T-helper 1 cell treated with Interleukin-12 subunit alpha and Interleukin-12 subunit beta and Interleukin-4 antibody, amounts not matched to agents 30 μg/mL and 1 μg/mL, for 36 hours (primary cell): Measurements from ENCODE around the gene P3H2.

ENCODE experiments used
- H3K27ac Mint-ChIP-seq: one replicate; pipeline ENCODE4 v1.8.0; 2021; ENCODE audit warnings: mild to moderate bottlenecking, mixed read lengths
- H3K27me3 Mint-ChIP-seq: one replicate; pipeline ENCODE4 v1.8.0; 2021; ENCODE audit warnings: low read depth, mixed read lengths
- H3K36me3 Mint-ChIP-seq: one replicate; pipeline ENCODE4 v1.8.0; 2021; ENCODE audit warnings: low read depth, mixed read lengths
- H3K4me1 Mint-ChIP-seq: one replicate; pipeline ENCODE4 v1.8.0; 2021; ENCODE audit warnings: low read depth, mixed read lengths
- H3K4me3 Mint-ChIP-seq: one replicate; pipeline ENCODE4 v1.8.0; 2021; ENCODE audit warnings: mild to moderate bottlenecking, moderate library complexity, mixed read lengths
- H3K9me3 Mint-ChIP-seq: one replicate; pipeline ENCODE4 v1.8.0; 2021; ENCODE audit warnings: mixed read lengths

Gene P3H2

DNA sequence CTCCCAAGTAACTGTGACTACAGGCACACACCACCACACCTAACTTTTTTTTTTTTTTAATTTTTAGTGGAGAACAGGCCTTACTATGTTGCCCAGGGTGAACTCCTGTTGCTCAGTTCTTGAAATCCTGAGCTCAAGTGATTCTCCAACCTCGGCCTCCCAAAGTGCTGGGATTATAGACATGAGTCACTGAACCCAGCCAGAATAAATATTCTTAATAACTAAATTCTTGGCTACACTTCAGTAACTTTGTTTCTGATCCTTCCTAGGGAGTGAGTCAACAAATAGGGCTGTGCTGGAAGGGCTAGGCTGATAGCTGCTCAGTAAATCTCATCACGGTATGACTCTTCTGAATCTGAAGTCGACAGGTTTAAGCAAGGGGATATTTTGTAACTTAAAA lies 56.6 kb downstream of the P3H2 start:
- peaks cover 4% of the 10 kb centered on the region for H3K27me3 Mint-ChIP-seq
- H3K4me1 Mint-ChIP-seq: no peaks in the 10 kb centered on the region
- H3K36me3 Mint-ChIP-seq: no peaks in the 10 kb centered on the region
- H3K4me3 Mint-ChIP-seq: no peak overlapping the region
- no peak overlapping the region for H3K27ac Mint-ChIP-seq
- H3K9me3 Mint-ChIP-seq: no peaks in the 10 kb centered on the region

DNA sequence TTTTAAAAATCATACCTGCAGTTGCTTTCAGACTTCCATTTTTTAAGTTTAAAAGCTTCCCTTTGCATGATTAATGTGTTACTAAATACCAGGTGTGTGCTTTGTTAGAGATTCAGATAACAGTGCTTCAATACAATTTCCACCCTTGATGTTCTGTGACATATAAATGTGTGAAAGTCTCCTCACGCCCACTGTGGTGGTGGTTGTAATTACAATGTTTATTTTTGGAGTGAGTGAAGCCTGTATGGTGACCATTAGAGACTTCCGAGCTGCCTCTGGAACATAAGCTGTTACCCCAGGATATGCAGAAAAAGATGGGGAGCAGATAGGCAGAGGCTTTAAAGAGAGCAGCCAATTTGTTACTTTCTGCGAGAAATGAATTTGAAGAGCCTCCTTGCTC lies 57.2 kb downstream of the P3H2 start:
- Mint-ChIP-seq H3K27me3 (peaks cover 4% of the 10 kb centered on the region), H3K9me3 (no peaks in the 10 kb centered on the region), H3K27ac (no peak overlapping the region), H3K4me3 (no peak overlapping the region), H3K4me1 (no peaks in the 10 kb centered on the region), H3K36me3 (no peaks in the 10 kb centered on the region)

DNA sequence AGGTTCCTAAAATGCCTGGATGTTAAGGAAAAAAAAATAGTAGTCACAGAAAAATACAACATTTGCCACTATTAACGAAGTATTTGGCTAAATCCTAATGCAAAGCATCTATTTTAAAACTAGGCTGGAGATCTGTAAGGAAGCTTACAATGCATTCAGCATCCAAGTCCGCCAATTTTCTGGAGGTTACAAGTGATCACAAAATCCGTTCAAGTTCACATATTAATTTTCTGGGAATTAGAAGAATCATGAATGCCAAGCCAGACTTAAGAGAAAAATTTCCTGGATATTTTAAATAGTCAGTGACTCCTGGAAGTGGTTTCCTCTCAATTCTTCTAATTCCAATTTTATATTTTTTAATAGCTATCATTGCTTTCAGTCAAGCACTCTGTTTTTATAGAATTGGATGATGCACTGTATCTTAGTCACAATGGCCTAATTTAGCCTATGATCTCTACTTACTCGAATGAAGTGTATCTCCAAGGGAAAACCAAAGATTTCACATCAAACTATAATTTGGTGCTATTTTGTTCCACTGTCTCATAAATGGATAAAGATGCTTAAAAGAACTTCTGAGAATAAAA lies 60.4 kb downstream of the P3H2 start:
- H3K4me1 Mint-ChIP-seq: no peaks in the 10 kb centered on the region
- H3K36me3 Mint-ChIP-seq: no peaks in the 10 kb centered on the region
- peaks cover 4% of the 10 kb centered on the region for H3K27me3 Mint-ChIP-seq
- H3K9me3 Mint-ChIP-seq: no peaks in the 10 kb centered on the region
- no peak overlapping the region for H3K4me3 Mint-ChIP-seq
- H3K27ac Mint-ChIP-seq: no peak overlapping the region

DNA sequence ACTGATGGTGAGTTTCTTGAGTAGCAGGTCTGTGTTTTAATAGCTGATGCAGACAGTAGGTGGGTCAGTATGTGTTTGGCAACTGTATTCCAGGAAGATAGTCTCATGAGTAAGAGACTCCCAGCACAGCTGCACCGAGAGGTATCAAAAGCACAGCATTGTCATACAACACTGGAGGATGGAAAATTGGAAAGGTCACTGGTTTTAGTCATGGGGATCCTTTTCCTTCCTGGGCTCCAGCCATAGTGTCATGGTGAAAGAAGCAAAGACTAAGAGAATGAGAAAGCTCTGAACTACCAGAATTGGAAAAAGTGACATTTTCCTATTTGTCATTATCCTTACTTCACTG lies 61.5 kb downstream of the P3H2 start:
- Mint-ChIP-seq H3K9me3 (no peaks in the 10 kb centered on the region), H3K4me3 (no peak overlapping the region), H3K4me1 (no peaks in the 10 kb centered on the region), H3K36me3 (no peaks in the 10 kb centered on the region), H3K27ac (no peak overlapping the region), H3K27me3 (peaks cover 4% of the 10 kb centered on the region)

DNA sequence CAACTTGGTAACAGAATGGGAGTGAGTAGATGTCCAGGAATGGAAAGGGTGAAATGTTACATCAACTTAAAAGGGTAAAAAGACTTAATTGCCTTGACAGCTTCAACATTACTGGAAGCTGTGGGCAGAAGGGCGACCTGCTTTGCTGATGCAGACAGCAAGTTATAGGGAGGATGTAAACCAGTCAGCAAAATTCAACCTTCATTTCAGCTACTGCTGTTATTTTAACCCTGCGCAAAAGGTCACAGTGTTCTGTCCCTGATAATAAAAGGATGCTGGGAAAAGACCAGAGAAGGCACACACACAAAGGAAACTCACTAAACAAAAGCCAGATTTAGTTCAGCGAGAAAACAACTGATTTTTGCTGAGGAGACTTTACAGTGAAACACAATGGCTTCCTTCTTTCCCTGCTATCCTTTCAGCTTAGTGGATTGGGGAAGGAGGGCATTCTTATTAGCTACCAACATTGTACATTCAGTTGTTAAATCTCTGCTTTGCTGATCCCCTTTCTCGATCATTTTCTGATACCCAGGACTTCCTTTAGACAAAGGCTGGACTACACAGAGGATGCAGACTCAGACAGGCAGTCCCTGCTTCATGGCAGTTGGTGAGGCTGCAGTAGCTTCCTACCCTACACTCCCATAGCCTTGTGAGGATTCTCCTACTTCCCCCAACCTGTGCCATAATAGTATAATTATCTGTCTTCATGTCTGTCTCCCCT lies 62.0 kb downstream of the P3H2 start:
- H3K27ac Mint-ChIP-seq: no peak overlapping the region
- H3K4me1 Mint-ChIP-seq: no peaks in the 10 kb centered on the region
- no peak overlapping the region for H3K4me3 Mint-ChIP-seq
- no peaks in the 10 kb centered on the region for H3K9me3 Mint-ChIP-seq
- no peaks in the 10 kb centered on the region for H3K36me3 Mint-ChIP-seq
- peaks cover 4% of the 10 kb centered on the region for H3K27me3 Mint-ChIP-seq

DNA sequence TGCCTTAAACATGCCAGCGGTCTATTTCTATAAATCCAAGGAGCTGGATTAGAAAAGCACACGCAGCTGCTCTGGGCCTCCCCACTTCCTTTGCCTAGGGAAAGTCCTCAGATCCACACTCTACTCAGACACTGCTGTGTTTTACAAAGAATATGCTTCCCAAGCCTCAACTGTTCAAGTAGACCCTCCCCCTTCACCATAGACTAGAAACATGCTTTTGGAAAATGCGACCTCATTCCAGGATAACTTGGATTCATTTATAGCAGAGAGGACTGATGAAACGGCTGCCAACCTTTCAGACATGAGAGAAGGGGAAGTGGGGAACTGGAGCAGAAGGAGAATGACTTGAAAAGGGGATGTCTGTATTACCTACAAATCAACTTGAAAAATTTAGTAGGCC lies 64.0 kb downstream of the P3H2 start:
- Mint-ChIP-seq H3K4me3 (no peak overlapping the region), H3K4me1 (no peaks in the 10 kb centered on the region)

DNA sequence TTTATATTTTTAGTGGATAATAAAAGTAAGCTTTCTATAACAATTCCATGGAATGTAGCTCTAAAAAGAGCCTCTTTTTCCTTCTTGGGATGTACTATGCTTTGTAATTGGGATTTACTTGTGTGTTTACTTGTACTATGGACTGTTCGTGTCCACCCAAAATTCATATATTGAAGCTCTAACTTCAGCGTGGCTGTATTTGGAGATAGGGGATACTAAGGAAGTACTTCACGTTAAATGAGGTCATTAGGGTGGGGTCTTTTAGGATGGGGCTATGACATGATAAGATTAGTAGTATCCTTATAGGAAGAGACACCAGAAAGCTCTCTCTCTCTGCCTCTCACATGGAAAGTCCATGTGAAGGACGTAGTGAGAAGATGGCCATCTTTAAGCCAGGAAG lies 64.9 kb downstream of the P3H2 start:
- H3K27ac Mint-ChIP-seq: no peak overlapping the region
- H3K36me3 Mint-ChIP-seq: no peaks in the 10 kb centered on the region

More for the DNA sequence above, 64.0 kb downstream of the P3H2 start:
- Mint-ChIP-seq H3K36me3 (no peaks in the 10 kb centered on the region), H3K27me3 (peaks cover 4% of the 10 kb centered on the region), H3K27ac (no peak overlapping the region), H3K9me3 (no peaks in the 10 kb centered on the region)

DNA sequence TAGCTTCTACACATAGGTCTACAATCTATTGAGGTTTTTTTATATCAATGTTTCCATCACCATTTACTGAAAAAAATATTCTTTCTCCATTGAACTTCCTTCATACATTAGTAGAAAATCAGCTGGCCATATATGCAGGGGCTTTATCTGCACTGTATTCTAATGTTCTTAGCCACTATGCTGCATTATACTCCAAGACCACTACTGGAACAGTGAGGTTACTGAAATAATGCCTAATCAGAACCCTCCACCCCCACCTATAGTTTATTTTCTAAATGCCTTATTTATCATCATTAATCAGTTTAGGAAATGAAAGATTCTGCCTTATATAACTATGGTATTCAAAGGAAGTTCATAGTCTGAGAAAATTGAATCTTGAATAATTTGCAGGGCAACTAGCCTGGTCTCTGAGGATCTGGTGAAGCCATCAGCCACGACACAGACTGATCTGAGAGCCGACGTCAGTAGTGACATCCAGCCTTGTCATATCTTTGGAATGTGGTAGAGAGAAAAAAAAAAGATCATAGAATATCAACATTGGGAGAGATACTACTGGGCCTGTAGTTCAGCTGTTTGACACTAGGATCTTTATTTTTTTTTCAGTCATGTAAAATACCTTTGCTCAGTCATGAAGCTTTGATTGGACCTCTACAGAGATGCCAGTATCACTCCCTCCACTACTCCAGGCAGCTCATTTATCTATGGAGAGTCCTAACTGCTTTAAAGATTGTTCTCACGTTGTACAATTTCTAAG lies 66.6 kb downstream of the P3H2 start:
- no peak overlapping the region for H3K27ac Mint-ChIP-seq
- H3K9me3 Mint-ChIP-seq: no peaks in the 10 kb centered on the region
- H3K4me3 Mint-ChIP-seq: no peak overlapping the region
- no peaks in the 10 kb centered on the region for H3K36me3 Mint-ChIP-seq
- H3K27me3 Mint-ChIP-seq: peaks cover under 1% of the 10 kb centered on the region
- H3K4me1 Mint-ChIP-seq: no peaks in the 10 kb centered on the region

More for the DNA sequence above, 64.9 kb downstream of the P3H2 start:
- Mint-ChIP-seq H3K9me3 (no peaks in the 10 kb centered on the region), H3K4me3 (no peak overlapping the region), H3K27me3 (no peaks in the 10 kb centered on the region), H3K4me1 (no peaks in the 10 kb centered on the region)

DNA sequence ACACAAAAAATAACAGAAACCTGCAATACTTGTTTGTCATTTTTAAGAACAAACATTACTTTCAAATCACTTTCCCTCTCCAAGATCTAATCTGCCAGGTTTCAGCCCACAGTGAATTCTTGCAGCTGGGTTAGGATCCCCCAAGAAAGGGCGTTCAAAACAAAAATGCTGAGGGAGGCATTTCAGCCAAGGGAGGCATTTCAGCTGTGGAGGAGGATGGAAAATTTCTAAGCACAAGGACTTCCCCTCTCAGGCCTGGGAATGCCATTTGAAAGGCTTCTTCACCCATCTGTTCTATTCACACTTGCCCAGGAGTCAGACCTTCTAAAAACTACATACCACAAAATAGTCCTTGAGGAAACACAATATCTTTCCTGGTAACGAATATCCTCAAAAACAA lies 69.1 kb downstream of the P3H2 start:
- Mint-ChIP-seq H3K27ac (no peak overlapping the region), H3K4me1 (no peaks in the 10 kb centered on the region), H3K4me3 (no peak overlapping the region), H3K9me3 (no peaks in the 10 kb centered on the region), H3K36me3 (no peaks in the 10 kb centered on the region), H3K27me3 (peaks cover 5% of the 10 kb centered on the region)

DNA sequence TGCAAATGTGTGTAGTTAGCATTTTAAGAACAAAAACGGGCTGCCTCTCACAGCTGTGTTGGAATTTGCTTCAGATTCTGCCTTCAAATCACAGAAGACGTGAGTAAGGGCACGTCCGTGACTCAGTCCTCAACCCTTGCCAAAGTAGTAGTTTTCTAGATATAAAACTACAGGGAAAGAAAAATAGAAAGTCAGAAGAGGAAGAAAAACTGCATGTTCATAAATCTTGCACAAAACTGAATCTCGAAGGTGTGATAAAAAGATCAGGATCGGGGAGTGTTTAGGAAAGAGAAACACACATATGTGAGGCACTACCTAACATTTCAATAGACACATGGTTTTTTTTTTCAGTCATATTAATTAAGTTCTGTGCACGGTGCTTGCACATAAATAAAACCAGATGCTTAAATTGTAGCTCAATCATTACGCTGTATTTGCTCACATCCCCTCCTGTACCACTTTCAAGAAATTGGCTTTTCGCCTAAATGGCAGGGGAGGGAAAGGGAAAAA lies 71.7 kb downstream of the P3H2 start:
- Mint-ChIP-seq H3K36me3 (no peaks in the 10 kb centered on the region), H3K27ac (no peak overlapping the region), H3K4me3 (no peak overlapping the region), H3K4me1 (no peaks in the 10 kb centered on the region), H3K9me3 (no peaks in the 10 kb centered on the region), H3K27me3 (peaks cover 5% of the 10 kb centered on the region)

DNA sequence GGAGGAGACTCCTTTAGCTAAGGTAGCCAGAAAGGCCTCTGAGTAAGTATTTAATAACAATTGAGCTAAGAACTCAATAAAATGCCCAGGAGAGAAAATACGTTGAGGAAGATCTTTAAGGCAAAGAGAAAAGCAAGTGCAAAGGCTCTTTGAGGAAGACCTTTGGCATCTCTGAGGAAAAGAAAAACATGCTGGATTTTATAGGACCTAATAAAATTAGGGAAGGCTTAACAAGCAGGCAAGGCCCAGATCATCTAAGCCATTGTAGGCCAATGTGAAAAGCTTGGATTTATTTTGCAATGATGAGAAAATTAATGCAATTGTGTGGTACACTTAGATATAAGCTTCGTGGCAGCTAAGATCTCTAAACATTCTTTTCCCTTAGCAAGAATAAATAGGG lies 75.7 kb downstream of the P3H2 start:
- Mint-ChIP-seq H3K27me3 (peaks cover 5% of the 10 kb centered on the region), H3K27ac (no peak overlapping the region), H3K4me1 (no peaks in the 10 kb centered on the region), H3K9me3 (no peaks in the 10 kb centered on the region), H3K36me3 (no peaks in the 10 kb centered on the region), H3K4me3 (no peak overlapping the region)

DNA sequence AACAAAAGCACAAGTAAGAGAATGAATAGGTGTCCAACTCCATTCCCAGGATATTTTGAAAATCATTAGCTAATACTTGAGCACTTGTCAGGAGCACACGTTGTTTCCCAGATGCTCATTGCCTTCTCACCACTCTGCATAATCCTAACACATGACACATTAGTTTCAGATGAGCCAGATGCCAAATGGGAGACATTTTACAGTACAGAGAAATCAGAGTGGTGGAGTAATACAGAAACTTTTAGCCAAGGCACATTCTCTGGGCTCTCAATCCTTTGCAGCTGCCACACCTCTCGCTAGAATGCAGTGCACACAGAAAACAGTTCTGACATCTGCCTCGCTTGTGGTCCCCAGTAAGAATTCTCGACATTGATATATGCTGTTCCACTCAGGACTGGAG lies 76.6 kb downstream of the P3H2 start:
- Mint-ChIP-seq H3K4me1 (no peaks in the 10 kb centered on the region), H3K27ac (no peak overlapping the region), H3K4me3 (no peak overlapping the region), H3K27me3 (peaks cover 5% of the 10 kb centered on the region), H3K9me3 (no peaks in the 10 kb centered on the region), H3K36me3 (no peaks in the 10 kb centered on the region)

DNA sequence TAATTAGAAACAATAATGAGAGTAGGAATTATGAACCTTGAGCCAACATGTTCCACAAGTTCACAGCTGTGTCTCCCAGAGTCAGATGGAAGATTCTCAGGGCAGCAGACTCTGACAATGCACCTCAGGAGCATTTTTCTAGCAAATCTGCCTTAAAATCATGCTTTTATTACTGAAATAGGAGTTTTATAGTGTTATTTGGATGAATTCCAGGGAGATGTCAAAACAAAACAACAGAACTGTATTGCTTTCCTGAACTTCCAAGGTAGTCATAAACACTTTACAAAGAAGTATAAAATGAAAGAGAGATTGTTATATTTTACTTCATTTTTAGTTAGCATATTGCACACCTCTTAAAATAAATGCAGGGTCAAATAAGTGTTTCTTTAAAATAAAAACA lies 77.0 kb downstream of the P3H2 start:
- Mint-ChIP-seq H3K27me3 (peaks cover under 1% of the 10 kb centered on the region), H3K36me3 (no peaks in the 10 kb centered on the region), H3K4me1 (no peaks in the 10 kb centered on the region), H3K9me3 (no peaks in the 10 kb centered on the region), H3K27ac (no peak overlapping the region), H3K4me3 (no peak overlapping the region)

DNA sequence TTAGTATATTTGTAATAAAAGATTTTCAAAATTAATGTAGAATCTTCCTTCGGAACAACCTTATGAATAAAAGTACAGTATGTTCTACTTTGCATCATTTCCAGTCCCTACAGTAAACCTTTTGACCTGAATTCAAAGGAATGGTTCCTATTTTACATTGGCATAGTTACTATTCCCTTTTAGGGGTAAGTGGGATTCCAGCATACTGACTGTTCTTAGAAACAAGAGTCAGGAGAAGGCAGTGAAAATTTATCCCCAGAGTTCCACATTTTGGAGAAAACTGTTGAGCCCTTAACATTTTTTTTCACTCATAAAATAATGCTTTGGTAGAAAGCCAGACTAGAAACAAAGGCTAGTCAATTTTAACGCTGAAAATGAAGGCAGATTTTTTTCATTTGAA lies 78.1 kb downstream of the P3H2 start:
- Mint-ChIP-seq H3K36me3 (no peaks in the 10 kb centered on the region), H3K27me3 (no peaks in the 10 kb centered on the region), H3K27ac (no peak overlapping the region), H3K4me1 (no peaks in the 10 kb centered on the region), H3K9me3 (no peaks in the 10 kb centered on the region), H3K4me3 (no peak overlapping the region)
